Stimulated activated CD4-positive, alpha-beta T cell treated with anti-CD3 and anti-CD28 coated beads, Interleukin-12 subunit alpha, Interleukin-12 subunit beta, amount 100 ng/mL, for 4 hours (primary cell): Measurements from ENCODE around the gene HNRNPC.
"Not testable (repeated sequence)": the region's sequence is repeated elsewhere in the genome, so short reads cannot be mapped to it uniquely, and the experiment has no call there.

Experiments
- DNase-seq: peaks from one replicate; pipeline ENCODE4 v3.0.0-alpha.2; 2020

HNRNPC gene

GRCh38 chr14:21268617-21269251 is 508 bp downstream of the HNRNPC start:
- no peak for DNase-seq

GRCh38 chr14:21267886-21268616 is 1.2 kb downstream of the HNRNPC start:
- DNase-seq: no peak

GRCh38 chr14:21267431-21267845 is 1.8 kb downstream of the HNRNPC start:
- no peak for DNase-seq

DNA sequence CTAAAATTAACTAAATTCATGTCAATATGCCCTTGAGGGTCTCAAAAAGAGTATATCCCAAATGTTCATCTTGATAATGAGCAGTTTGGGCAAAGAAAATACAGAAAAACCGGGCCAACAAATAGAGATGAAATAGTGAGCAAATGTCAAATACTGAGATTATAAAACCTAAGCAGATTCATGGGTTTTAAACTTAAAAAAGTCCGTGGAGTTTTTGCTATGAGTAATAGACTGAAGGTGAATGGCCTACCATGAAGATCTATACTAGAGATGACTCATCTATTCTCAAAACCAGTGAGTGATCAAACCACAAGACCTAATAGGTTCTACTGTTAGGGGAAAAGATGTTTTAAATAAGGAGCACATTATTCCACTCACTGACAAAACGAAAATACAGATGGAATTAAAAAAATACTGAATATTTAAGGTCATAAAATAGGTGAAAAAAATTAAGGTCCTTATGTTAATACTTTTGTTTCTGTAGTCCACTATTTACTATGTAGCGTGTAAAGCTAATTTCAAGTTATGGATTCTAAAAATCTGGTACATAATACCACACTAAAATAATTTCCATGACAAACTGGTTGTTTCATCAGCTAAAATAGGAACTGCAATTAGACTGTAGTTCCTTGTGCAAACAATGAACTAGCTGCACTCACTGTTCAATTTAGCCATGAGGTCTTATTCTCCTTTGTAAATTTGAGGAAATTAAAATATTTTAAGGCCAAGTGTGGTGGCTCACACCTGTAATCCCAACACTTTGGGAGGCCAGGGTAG is 5.0 kb downstream of the HNRNPC start:
- no peak for DNase-seq

DNA sequence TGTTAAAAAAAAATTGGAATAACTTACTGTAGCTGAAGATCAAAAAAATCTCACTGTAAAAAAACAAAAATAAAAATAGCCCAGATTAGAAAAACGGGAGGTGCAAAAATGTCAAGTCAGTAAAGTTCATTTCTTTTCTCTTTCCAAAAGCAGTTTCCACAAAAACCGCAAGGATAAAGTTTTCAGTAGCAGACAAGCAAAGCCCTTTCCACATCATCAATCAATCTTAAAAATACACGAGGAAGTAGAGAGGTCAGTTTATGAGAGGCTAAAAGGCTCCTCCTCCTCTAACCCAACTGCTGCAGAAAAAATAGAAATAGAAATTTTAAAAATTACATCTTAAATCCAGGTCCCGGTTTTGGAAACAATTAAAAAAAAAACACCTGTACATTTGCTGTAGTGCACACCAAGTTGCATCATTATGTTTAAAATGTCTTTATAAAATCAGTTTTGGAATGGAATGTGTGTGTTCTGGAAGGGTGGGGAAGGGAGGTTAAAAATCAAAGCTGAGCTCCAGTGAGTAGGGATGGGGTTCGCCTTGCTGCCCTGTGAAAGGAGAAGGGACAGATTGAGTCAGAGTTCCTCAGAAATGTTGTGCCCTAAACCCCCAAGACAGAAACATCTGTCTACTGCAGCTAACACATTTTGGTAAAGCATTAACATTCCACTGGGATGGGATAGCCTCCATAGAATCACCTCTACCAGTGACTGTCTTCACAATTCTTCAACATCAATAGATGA is 5.8 kb downstream of the HNRNPC start:
- DNase-seq: no peak

DNA sequence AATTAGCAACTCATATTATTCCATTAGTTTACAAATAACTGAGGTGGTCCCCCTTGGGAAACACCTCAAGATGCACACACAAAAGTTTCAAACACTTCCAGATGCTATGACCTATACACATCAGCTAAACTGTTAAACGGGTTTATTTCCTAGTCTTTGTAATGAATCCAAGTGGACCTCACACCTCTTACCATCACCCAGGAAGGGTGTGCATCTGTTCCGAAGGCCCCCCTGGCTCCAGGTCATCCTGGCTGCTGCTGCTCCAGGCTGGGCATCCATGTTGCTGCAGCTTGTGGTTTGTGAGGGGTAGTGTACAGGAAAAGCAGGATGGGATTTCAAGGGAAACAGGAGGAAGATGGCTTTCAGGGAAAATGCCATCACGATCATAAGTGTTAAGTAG is 6.8 kb downstream of the HNRNPC start:
- DNase-seq: no peak

GRCh38 chr14:21261824-21262223 is 7.4 kb downstream of the HNRNPC start:
- DNase-seq: no peak

DNA sequence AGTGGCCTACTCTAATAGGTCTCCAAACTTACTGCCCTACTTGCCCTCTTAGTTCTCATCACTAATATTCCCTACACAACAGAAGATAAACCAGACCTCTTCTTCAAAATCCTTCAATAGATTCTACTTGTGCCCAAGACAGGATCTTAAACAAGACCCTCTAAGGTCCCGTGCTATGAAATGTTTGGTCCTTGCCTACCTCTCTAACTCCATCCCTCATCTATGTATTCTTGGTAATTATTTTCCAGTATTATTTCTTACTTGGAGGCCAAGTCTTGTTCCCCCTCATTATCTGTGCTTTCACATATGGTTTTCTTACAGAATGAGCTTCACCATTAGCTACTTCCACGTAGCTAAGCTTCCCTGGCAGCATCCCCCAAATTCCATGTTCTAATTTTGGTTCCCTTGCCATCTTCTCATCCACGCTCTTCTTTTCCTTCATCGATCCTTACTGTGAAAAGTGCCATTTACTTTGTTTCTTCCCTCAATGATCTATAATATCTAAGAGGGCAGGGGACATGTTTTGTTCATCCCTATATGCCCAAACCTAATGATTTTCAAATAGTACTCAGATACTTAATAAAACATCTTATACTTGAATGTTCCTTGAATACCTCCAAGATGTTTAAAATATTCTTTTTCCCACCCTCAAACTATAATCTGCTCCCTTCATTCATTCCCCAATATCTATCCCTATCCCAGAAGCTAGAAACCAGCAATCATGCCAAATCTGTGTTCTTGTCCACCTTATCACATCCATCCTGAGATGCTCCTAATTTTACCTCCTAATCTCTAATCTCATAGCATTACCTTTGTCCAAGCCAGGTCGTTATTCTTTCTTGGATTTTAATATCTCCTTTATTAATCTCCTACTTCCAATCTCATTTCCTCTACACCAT is 10.1 kb downstream of the HNRNPC start:
- DNase-seq: no peak

DNA sequence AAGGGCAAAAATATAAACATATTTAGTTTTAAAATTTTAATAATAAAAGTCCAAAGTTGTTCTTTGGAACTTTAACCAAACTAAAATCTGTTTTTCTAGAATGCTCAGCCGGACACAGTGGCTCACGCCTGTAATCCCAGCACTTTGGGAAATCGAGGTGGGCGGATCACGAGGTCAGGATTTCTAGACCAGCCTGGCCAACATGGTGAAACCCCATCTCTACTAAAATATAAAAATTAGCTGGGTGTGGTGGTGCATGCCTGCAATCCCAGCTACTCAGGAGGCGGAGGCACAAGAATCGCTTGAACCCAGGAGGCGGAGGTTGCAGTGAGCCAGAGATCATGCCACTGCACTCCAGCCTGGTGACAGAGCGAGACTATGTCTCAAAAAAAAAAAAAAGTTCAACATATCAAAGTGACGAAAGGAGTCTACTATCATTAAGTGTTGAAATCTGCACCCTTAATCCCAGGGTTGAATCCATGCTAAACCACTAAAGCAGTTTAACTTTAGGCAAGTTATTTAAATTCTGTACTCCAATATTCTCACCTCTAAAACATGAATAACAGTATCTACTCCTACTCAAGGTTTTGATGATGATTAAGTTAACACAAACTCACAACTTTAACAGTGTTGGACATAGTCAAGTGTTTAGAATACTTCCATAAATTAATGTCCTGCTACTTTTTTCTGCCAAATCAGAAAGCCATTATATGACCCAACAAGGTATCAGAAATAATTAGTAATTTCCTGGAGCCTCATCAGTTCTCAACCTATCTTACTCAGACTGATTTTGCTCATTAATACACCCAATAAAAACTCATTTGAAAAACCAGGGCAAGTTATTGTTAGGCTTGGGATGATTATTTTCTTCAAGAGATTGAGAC is 11.0 kb downstream of the HNRNPC start:
- DNase-seq: no peak

- no peak for DNase-seq
Observed at GRCh38 chr14:21257394-21257909, 11.8 kb downstream of the HNRNPC start.

- DNase-seq: no peak
Observed at GRCh38 chr14:21256539-21257393, 12.5 kb downstream of the HNRNPC start.

GRCh38 chr14:21256102-21256447 is 13.2 kb downstream of the HNRNPC start:
- DNase-seq: not testable (repeated sequence)

DNA sequence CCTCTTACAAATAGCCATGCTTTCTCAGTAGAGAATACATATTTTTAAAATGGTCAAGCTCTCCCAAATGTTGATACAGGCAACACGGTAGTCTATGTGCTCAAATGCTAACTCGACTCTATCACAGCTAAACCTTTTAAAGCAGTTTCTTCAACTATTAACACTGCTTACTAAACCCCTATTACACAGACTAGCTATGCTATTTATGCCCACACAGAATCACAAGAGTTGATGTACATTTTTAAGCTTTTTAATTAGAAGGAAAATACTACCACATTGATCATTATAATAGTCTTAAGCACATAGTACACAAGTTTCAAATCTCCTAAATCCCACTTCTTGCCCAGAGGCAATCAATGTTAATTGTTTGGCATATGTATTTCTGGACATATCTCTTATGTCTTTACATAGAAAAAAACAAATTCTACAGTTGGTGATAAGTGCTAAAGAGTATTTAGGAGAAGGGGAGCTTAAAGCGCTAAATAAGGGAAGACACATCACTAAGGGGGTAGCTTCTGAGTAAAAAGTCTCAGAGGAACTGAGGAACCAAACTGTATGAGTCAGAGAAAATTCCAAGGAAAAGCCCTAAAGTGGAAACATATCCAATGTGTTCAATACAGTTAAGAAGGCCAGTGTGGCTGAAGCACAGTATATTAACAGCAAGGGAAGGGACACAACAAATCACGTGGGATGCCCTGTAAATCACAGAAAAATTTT is 13.7 kb downstream of the HNRNPC start:
- DNase-seq: no peak

- no peak for DNase-seq
Observed at GRCh38 chr14:21252149-21252548, 17.1 kb downstream of the HNRNPC start.

DNA sequence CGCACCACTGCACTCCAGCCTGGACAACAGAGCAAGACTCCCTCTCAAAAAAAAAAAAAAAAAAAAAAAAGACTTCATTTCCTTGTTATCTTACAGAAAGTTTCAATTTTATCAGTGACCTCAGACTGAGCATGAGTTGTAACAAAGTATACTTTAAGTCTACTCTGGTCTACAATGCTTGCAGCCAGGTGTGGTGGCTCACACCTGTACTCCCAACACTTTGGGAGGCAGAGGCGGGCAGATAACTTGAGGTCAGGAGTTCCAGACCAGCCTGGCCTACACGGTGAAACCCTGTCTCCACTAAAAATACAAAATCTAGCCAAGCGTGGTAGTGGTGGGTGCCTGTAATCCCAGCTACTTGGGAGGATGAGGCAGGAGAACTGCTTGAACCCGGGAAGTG is 18.0 kb downstream of the HNRNPC start:
- no peak for DNase-seq

DNA sequence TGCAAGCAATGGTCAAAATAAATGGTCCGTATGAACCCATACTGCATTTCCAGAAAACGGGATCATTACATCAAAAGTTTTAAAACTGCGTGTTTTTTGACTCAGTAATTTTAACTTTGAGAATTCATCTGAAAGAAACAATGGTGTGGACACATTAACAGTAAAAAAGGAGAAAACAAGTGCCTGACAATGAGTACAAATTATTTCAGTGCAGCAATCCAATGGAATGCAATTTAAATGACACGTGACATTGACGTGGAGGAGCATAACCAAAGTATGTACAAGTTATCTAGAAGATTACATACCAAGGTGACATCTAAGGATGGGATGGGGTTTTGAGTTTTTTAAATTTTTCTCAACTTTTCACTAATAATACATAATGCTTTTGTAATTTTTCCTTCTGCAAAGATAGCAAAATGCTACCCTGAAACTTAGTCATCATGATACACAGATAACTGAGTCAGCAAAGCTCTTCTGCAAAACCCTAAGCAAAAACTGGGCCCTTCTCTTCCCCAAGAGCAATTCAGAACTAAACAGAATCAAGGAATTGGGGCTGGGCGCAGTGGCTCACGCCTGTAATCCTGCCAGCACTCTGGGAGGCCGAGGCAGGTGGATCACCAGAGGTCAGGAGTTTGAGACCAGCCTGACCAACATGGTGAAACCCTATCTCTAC is 20.4 kb downstream of the HNRNPC start:
- no peak for DNase-seq

DNA sequence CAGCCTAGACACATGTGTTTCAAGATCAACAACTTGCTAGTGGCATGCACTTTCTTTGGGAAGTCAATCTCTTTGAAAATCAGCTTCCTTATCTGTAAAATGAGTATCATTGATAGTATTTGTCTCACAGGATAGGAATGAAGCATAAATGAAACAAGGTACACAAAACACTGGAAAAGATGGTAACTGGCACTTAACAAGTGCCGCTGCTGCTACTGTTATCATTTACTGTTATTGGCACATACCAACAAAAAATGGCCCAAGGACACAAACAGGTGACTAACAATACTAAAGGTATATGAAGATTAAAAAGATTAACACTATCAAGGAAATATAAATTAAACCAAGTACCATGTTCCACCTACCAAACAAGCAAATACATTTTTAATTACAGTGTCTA is 20.9 kb downstream of the HNRNPC start:
- DNase-seq: no peak

DNA sequence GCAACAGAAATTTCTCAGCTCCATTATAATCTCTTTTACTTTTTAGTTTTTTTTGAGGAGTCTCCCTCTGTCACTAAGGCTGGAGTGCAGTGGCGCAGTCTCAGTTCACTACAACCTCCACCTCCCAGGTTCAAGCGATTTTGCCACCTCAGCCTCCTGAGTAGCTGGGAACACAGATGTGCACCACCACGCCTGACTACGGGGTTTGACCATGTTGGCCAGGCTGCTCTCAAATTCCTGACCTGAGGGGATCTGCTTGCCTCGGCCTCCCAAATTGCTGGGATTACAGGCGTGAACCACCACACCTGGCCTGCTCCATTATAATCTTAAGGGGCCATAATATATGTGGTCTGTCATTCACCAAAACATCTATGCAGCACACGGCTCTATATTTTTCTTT is 23.4 kb downstream of the HNRNPC start:
- no peak for DNase-seq

DNA sequence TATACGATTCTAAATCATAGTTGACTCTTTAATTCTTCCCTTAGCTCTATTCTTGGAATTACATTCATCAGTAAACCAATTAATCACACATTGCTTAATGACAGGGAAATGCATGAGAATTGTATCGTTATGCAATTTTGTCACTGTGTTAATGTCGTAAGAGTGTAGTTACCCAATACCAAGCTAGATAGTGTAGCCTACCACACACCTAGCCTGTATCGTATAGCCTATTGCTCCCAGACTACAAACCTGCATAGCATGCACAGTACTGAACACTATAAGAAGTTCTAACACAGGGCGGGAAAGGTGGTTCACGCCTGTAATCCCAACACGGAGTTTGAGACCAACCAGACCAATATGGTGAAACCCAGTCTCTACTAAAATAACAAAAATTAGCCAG is 24.7 kb downstream of the HNRNPC start:
- DNase-seq: no peak
